DLD1 (cell line): Measurements from ENCODE around the gene CAMTA1.

ENCODE experiments used
- in situ Hi-C: cut with HindIII; loops from 2 replicates; pipeline ENCODE4 v1.10.0; 2017; ENCODE audit warnings: low sequenced_read_pairs

Gene CAMTA1

GRCh38 chr1:7608628-7609305, 823.5 kb downstream of the CAMTA1 start:
- in situ Hi-C loops, result no loop called here

GRCh38 chr1:7609311-7609994, 824.2 kb downstream of the CAMTA1 start:
- in situ Hi-C loops, result no loop called here

GRCh38 chr1:7610106-7610731, 825.0 kb downstream of the CAMTA1 start:
- in situ Hi-C loops, result no loop called here

- in situ Hi-C loops, result no loop called here
Observed at GRCh38 chr1:7610936-7611335, 825.7 kb downstream of the CAMTA1 start.

GRCh38 chr1:7611421-7612010, 826.3 kb downstream of the CAMTA1 start:
- in situ Hi-C loops, result no loop called here

- in situ Hi-C loops, result no loop called here
Observed at GRCh38 chr1:7613106-7613850, 828.0 kb downstream of the CAMTA1 start.

GRCh38 chr1:7613851-7614205, 828.6 kb downstream of the CAMTA1 start:
- in situ Hi-C loops, result no loop called here

- in situ Hi-C loops, result no loop called here
Observed at GRCh38 chr1:7614576-7615074, 829.4 kb downstream of the CAMTA1 start.

GRCh38 chr1:7615138-7615537, 829.9 kb downstream of the CAMTA1 start:
- in situ Hi-C loops, result no loop called here

GRCh38 chr1:7616076-7616832, 831.0 kb downstream of the CAMTA1 start:
- in situ Hi-C loops, result no loop called here

- in situ Hi-C loops, result no loop called here
Observed at GRCh38 chr1:7616953-7617352, 831.7 kb downstream of the CAMTA1 start.

- in situ Hi-C loops, result no loop called here
Observed at GRCh38 chr1:7617826-7618225, 832.6 kb downstream of the CAMTA1 start.

GRCh38 chr1:7620196-7620595, 834.9 kb downstream of the CAMTA1 start:
- in situ Hi-C loops, result no loop called here

- in situ Hi-C loops, result no loop called here
Observed at GRCh38 chr1:7621334-7622219, 836.3 kb downstream of the CAMTA1 start.

GRCh38 chr1:7623842-7624241, 838.6 kb downstream of the CAMTA1 start:
- in situ Hi-C loops, result no loop called here

- in situ Hi-C loops, result no loop called here
Observed at GRCh38 chr1:7624791-7625355, 839.6 kb downstream of the CAMTA1 start.

- in situ Hi-C loops, result no loop called here
Observed at GRCh38 chr1:7625401-7625800, 840.1 kb downstream of the CAMTA1 start.

- in situ Hi-C loops, result no loop called here
Observed at GRCh38 chr1:7628273-7628672, 843.0 kb downstream of the CAMTA1 start.

- in situ Hi-C loops, result no loop called here
Observed at GRCh38 chr1:7629011-7629410, 843.8 kb downstream of the CAMTA1 start.
